Heart left ventricle (tissue), 13 donors: ENCODE results near the gene SYTL2.

Source experiments
- POLR2A ChIP-seq, 2 donors: fragments of 450-650 bp; IDR thresholded peaks; one replicate each; pipeline ENCODE4 v1.6.1; 2017; ENCODE audit warnings: antibody characterized with exemption in 2 of 2, mild to moderate bottlenecking in 2 of 2, moderate library complexity in 2 of 2
- TF ChIP-seq, protein P1 (sequence below), 12 donors: fragments of 200-600 bp; sonication (generic) in 4 of 12; IDR thresholded peaks; one replicate each; pipeline versions ENCODE4 v1.5.0 to v1.8.0; 2018 to 2022; ENCODE audit warnings: antibody characterized with exemption in 12 of 12, mild to moderate bottlenecking in 5 of 12
- donor health status: ischemic (EF 13 %, LVEDD 7.1; RV severe dilation, severe dysfunction).
- donor health status: DM: no; HTN: yes; CAD: no.
- donor health status: DM: no; HTN: no; CAD: no.
- donor health status: ischemic (EF 25% LVEDD 6.9; RV normal size, moderate dysfunction).
- donor health status: ischemic (EF 25% LVEDD 5.7; RV mildly dilated, moderate dysfunction).
- donor health status: ischemic (EF 35%, LVEDD 5.7; RV mildly dilated, moderate dysfunction).
- donor health status: nonischemic (EF 11% LVEDD 7.7; RV severe dilation, severe dysfunction).
- donor health status: DM: yes; HTN: yes; CAD: no.
- donor health status: PGD.
- donor health status: ischemic (EF 29% LVEDD 5.4; RV normal size, mild dysfunction).
- donor health status: nonischemic (EF 23%, LVEDD 6.1; RV moderate dilation, normal function).

DNA sequence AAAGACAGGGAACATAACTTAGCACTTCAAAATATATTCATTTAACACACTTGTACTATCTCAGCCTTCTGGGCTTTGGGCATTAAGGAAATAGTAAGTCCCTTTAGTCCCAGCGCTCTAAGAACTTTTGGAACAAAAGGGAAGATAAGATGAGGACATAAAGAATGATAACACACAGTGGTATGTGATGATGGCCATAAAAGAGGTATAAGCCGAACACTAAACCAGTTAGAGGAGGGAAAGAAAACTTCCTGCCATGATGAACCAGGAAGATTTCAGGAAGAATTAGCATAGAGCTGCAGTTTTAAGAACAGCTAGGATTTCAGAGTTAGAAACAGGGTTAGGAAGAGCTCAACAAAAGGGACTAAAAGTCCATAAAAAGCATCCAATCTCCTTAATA is 11.8 kb downstream of the SYTL2 start:
- TF ChIP-seq, protein P1, sequence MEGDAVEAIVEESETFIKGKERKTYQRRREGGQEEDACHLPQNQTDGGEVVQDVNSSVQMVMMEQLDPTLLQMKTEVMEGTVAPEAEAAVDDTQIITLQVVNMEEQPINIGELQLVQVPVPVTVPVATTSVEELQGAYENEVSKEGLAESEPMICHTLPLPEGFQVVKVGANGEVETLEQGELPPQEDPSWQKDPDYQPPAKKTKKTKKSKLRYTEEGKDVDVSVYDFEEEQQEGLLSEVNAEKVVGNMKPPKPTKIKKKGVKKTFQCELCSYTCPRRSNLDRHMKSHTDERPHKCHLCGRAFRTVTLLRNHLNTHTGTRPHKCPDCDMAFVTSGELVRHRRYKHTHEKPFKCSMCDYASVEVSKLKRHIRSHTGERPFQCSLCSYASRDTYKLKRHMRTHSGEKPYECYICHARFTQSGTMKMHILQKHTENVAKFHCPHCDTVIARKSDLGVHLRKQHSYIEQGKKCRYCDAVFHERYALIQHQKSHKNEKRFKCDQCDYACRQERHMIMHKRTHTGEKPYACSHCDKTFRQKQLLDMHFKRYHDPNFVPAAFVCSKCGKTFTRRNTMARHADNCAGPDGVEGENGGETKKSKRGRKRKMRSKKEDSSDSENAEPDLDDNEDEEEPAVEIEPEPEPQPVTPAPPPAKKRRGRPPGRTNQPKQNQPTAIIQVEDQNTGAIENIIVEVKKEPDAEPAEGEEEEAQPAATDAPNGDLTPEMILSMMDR (IDR thresholded peaks at IDR 0.05) = no peak
- TF ChIP-seq POLR2A (IDR thresholded peaks at IDR 0.05) = no peak
